HG02840 (cell line): ENCODE measurements around the gene DPH3.

Experiments used
- ATAC-seq: cut with Tn5 transposase; IDR thresholded peaks from one replicate; pipeline ENCODE4 v1.9.1; 2021; ENCODE audit warnings: mild to moderate bottlenecking, moderate library complexity, moderate number of reproducible peaks; ENCODE audit not compliant: unreplicated experiment, low FRiP score

DPH3 gene

DNA sequence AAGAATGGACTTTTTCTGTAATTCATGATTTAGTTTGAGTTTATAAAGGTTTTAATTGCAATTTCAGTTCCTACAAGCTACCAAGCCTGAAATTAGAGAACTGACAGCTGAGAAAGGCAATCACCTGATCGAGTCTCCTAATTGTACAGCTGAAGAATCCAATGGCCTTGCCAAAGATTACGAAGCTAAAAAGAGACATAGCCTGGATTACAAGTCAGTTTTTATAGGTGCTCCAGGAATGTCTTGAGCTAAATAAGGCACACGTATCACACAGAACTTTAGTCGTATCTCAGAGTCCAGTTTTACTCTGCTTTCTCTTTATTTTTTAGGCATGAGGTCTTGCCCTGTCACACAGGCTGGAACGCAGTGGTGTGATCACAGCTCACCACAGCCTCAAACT is 6.6 kb downstream of the DPH3 start:
- no peak for ATAC-seq

DNA sequence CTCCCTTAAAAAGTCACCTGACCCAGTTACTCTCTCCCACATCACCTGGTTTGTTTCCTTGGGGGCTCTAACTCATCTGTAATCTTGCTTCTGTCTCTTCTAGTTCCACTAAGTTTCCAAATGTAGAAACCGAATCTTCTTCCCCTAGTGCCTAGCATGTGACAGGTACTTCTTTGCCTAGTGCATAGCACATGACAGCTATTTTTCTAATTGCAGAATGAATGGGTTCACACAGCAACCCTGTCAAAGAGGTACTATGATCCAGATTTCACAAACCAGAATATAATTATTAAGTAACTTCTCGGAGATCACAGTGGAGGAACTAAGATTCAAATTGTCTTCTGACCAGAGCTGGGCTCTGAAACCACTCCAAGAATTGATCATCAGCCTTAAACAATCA is 7.4 kb downstream of the DPH3 start:
- no peak for ATAC-seq

- no peak for ATAC-seq
These were observed 9.0 kb downstream of the DPH3 start for GRCh38 chr3:16255726-16256125.

DNA sequence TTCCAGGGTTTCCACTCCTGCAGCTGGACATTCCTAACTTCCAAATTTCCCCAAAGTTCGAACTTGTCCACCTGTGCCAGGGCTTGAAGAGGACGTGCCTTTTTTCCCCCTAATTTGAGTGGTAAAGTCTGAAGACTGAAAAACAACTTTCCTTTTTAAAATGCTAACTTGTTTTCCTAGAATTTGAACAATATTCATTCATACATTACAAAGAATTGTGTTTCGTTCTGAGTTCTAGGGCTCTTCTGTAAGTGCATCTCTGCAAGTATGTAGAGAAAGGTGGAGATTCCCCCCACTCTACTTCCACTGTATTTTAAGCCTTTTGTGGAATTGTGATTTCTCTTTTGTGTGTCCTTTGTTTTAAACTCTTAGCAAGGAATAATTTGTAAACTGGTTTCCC is 9.4 kb downstream of the DPH3 start:
- no peak for ATAC-seq

DNA sequence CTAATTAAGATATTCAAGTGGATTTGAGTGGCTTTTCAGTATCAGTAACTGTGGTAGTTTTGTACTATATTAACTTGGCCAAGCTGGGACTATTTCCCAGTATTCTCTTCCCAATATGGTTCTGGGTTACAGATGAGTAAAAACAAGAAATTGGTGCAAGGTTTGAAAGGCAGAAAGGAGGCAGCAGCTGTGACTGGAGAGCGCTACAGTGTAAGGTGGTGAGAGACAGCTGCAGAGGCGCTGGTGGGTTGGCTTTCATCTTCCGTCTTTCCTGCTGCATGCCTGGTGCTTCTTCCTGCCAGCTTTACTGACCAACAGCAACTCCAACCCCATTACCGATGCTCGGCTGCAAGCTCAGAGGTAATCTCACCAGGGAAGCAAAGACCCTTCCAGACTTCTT is 9.8 kb downstream of the DPH3 start:
- ATAC-seq = no peak

GRCh38 chr3:16253601-16254000 is 11.1 kb downstream of the DPH3 start:
- no peak for ATAC-seq

GRCh38 chr3:16252988-16253387 is 11.8 kb downstream of the DPH3 start:
- no peak for ATAC-seq

DNA sequence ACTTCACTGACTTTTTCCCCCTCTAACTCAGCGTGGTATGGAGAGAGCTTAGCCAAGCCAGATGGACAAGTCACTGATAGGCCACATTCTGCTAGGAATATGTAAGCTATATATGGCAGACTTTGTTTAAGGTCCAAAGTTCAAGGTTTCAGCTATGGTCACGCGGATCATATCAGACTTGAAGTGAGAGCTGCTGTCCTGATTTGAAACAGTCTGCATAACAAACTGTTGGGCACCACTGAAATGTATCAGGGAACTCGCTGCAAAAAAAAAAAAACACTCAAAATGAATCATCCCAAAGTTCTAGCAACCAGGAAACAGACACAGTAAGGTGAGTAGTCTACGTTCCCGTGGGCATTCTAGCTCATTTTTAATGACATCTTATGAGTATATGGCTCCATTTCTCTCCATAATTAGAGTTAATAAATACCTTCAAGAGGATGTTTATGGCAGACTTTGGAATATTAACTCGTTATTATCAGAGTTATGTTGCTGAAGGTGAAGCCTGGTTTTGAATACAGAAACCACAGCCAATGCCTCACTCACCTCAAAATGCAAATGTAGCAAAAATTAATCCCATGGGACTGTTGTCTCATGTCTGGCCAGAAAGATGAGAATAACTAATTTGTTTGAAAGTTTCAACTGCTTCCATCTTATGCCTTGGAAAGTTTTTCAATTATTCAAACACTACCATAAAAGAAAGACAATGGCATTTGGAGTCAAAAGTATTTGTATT is 12.3 kb downstream of the DPH3 start:
- no peak for ATAC-seq

- ATAC-seq = no peak
These were observed 13.2 kb downstream of the DPH3 start for GRCh38 chr3:16251316-16252085.

DNA sequence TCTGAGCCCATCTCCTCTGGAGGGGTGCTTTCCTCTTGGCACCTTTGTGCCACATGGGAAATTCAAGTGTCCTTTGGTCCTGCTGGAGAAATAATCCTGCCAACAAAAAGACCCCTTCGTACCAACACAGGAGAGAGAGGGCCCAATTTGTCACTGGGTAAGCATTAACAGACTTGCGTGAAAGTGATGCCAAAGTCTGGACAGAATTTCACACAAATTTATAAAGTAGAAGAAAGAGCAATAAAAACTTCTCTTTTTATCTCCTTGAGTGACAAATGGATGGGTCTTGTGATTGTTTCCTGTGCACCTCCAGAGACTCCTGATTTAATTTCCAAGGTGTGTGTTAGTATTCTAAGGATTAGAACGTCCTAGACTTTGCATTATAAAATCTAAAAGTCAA is 14.9 kb downstream of the DPH3 start:
- ATAC-seq = no peak

DNA sequence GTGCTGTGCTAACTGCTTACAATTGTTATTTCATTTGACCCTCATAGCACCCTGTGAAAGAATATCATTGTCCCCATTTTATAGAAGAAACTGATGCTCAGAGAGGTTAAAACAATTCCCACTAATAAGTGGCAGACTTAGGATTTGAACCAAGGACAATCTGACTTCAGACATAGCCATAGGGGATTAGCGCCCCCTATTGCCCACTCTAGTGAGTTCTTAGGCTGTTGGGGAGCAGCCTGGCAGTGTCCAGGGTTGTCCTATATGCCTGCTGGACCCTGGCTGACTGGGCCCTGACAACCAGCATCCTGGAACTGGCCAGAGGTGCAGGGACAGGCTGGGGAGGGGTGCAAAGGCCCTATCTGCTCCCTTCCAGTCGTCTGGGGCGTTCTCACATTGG is 15.4 kb downstream of the DPH3 start:
- no peak for ATAC-seq

- no peak for ATAC-seq
These were observed 16.2 kb downstream of the DPH3 start for GRCh38 chr3:16248556-16248955.

DNA sequence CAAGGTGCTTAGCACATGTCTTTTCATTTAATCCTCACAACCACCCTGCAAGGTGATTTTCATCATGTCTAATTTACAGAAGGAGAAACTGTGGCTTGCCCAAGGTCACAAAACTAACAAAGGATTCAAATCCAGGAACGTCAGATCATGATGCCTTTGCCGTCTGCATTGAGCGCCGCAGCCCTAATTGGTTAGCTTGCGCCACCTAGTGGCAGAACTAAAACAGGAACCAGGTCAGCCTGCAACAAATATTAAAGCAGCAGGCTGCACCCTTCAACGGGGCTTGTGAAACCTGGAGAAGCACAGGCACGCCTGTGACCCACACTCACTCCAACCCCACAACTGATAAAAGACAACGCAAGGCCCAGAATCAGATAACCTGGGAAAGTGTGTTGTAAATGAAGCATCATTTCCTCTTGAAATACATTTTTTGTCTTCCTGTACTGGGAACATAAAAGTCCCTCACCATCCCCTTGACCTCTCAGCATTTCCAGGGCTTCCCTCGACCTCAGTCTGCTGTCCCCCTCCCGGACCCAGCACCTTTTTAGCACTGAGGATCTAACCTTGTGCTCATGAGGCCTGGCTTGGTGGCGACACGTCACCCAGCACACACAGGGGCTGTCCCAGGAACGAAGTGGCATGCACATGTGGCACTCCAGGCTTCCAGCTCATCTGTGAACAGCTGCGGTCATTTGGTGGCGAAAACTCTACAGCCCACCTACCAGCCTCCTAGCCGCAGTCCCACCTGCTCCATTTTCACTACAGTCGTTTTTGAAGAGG is 17.3 kb downstream of the DPH3 start:
- peak; percentile 51 for ATAC-seq

- no peak for ATAC-seq
These were observed 19.1 kb downstream of the DPH3 start for GRCh38 chr3:16245609-16246008.

DNA sequence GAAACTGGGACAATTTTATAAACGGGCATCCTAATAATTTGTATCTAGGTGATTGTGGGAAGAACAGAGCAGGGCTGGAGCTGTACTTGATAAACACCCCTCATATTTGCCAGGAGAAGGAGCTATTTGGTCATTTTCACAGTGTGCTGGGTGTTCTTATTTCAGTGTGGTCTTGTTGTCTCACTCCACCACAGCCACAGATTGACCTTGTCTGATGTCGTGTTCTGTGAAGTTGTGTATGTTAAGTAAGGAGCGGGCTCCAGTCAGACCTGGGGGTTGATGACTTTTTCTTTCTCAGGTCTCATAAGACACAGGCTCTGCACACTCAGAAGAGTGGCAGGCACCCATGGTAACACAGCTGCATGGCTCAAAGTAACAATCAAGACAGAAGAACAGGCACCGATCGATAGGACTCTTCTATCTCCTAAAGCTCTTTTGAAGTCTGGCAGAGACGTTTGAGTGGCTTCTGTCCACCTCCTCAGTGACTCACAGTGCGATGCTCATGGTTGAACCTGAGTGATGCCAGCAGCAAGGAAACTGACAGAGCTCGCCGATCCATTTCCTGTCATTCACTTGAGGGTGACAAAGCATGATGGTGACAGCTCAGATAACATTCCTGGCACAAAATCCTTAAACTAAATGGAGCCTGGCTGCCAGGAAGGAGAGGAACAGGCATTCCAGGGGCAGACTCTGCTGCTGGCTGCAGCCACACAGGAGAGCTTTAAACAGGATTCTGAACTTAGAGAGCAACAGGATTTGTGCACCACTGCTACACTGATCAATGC is 20.8 kb downstream of the DPH3 start:
- no peak for ATAC-seq

DNA sequence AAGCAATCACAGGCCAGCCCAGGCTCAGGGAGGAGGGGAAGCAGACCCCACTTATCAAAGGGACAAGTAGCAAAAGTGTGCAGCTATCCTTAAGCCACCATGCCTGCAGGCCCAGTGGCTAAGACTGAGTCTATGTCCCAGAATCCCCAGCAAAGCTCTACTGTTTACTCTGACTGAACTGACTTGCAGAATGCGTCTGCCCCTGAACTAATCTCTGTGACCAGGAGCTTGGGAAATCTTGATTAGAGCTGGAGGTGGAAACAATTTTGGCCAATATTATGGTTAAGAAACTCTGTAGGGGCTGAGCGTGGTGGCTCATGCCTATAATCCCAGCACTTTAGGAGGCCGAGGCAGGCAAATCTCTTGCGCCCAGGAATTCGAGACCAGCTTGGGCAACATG is 22.6 kb downstream of the DPH3 start:
- ATAC-seq = no peak

DNA sequence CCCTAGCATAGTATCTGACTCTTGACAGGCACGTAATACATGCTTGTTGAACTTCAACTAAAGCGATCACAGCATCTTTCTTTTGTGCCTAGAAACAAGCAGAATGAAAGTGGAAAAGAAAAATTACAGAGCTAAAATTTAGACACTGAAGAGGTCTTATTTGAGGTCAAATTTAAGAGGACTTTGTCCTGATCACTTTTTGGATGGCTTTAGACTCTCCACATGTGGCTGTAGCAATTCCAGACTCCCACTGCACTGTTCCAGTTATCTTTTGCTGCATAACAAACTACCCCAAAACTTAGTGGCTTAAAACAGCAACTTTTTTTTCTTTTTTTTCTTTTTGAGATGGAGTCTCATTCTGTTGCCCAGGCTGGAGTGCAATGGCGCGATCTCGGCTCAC is 23.5 kb downstream of the DPH3 start:
- no peak for ATAC-seq

DNA sequence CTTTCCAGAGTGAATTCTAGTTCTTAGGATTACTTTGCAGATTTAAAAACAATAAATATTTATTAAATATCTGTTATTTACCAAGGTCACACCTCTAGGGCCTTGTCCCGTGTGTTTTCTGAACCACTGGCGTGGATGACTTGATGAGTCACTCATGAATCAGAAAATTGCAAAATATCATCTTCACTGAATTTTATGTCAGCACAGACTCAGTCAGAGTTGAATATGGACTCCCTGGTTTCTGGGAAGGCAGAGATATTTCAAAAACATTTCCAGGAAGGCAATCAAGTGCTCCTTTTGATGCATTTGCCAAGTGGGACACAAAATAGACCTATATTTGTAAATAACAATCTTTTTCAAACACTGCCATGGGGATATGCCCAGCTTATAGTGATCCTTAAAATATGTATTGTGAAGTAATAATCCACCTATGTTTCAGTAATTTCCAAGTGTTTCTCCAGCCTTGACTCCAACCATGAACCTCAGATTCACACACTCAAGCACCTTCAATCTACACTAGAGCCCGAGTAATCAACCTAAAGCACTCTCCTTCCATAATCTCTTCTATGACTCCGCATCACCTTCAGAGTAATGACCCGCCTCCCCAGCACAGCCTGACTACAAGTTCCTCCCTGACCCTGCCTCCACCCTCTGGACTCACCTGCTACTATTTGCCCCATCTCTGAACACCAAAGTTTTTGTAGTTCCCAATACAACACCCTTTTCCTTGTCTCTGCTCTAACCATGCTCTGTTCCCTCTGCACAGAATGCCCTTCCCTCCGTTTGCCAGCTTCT is 24.3 kb downstream of the DPH3 start:
- no peak for ATAC-seq

DNA sequence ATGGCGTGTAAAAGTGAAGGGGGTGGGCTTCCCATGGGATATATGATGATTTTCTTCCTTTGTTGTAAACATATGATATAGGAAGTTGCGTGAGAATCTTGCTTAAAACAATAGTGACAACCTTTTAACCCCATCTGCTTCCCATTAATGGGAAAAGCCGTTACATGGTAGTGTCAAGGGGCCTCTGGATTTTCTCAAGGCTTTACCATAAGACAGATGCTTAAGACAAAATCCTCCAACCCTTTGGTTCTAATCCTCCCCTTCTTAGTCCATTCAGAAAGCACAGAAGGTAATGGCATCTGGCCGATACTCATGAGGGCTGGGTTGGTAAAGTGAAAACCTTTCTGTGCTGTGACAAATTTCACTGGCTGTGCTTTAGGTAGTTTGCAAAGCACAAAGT is 25.0 kb downstream of the DPH3 start:
- ATAC-seq = no peak
